ENCODE results near the gene P2RX2.

DNA sequence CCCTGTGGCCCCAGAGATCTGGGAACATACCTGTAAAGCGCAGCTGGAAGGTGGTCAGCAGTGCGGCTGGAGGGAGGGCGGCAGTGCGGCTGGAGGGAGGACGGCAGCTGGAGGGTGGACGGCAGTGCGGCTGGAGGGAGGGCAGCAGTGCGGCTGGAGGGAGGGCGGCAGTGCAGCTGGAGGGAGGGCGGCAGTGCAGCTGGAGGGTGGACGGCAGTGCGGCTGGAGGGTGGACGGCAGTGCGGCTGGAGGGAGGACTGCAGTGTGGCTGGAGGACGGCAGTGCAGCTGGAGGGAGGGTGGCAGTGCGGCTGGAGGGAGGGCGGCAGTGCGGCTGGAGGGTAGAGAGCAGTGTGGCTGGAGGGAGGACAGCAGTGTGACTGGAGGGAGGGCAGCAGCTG lies 31.6 kb upstream of the P2RX2 start:
- TF ChIP-seq ZNF274 (IDR thresholded peaks at IDR 0.05; ENCODE audit: low read depth, low read length) (no peak), SP1 (IDR thresholded peaks at IDR 0.05; ENCODE audit: low read depth) (no peak), POLR2AphosphoS5 (IDR thresholded peaks at IDR 0.05; ENCODE audit: low read depth, low read length) (no peak)
- TF ChIP-seq, protein P1, sequence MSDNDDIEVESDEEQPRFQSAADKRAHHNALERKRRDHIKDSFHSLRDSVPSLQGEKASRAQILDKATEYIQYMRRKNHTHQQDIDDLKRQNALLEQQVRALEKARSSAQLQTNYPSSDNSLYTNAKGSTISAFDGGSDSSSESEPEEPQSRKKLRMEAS (IDR thresholded peaks at IDR 0.05) = no peak
- TF ChIP-seq, protein P2, sequence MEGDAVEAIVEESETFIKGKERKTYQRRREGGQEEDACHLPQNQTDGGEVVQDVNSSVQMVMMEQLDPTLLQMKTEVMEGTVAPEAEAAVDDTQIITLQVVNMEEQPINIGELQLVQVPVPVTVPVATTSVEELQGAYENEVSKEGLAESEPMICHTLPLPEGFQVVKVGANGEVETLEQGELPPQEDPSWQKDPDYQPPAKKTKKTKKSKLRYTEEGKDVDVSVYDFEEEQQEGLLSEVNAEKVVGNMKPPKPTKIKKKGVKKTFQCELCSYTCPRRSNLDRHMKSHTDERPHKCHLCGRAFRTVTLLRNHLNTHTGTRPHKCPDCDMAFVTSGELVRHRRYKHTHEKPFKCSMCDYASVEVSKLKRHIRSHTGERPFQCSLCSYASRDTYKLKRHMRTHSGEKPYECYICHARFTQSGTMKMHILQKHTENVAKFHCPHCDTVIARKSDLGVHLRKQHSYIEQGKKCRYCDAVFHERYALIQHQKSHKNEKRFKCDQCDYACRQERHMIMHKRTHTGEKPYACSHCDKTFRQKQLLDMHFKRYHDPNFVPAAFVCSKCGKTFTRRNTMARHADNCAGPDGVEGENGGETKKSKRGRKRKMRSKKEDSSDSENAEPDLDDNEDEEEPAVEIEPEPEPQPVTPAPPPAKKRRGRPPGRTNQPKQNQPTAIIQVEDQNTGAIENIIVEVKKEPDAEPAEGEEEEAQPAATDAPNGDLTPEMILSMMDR (IDR thresholded peaks at IDR 0.05 in 2 of 3, conservative IDR thresholded peaks at IDR 0.05 in 1 of 3; ENCODE audit: borderline replicate concordance in 1 of 3, insufficient read depth in 1 of 3, low read depth in 2 of 3, low read length in 2 of 3) = no peak

Measured in HCT116 (cell line).